ENCODE data around the gene UBE4B.

The UBE4B gene

GRCh38 chr1:10228528-10228927, 195.8 kb downstream of the UBE4B start:
- TF ChIP-seq, protein P1, sequence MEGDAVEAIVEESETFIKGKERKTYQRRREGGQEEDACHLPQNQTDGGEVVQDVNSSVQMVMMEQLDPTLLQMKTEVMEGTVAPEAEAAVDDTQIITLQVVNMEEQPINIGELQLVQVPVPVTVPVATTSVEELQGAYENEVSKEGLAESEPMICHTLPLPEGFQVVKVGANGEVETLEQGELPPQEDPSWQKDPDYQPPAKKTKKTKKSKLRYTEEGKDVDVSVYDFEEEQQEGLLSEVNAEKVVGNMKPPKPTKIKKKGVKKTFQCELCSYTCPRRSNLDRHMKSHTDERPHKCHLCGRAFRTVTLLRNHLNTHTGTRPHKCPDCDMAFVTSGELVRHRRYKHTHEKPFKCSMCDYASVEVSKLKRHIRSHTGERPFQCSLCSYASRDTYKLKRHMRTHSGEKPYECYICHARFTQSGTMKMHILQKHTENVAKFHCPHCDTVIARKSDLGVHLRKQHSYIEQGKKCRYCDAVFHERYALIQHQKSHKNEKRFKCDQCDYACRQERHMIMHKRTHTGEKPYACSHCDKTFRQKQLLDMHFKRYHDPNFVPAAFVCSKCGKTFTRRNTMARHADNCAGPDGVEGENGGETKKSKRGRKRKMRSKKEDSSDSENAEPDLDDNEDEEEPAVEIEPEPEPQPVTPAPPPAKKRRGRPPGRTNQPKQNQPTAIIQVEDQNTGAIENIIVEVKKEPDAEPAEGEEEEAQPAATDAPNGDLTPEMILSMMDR (IDR thresholded peaks at IDR 0.05; ENCODE audit: low read depth, low read length) = no peak
- DNase-seq = no peak
- peaks cover 14% of the 10 kb centered on the region for H3K36me3 ChIP-seq
- peaks cover 3% of the 10 kb centered on the region for H3K9me3 ChIP-seq (ENCODE audit: severe bottlenecking)
- no peak overlapping the region for H3K4me3 ChIP-seq (ENCODE audit: low read depth, low read length)
- H3K27ac ChIP-seq = no peak overlapping the region
- H3K27me3 ChIP-seq (ENCODE audit: insufficient read depth, low read depth, severe bottlenecking) = no peaks in the 10 kb centered on the region

GRCh38 chr1:10229903-10230302, 197.1 kb downstream of the UBE4B start:
- DNase-seq = no peak
- Histone ChIP-seq H3K4me3 (ENCODE audit: low read depth, low read length) (no peak overlapping the region), H3K9me3 (ENCODE audit: severe bottlenecking) (peaks cover 2% of the 10 kb centered on the region), H3K27ac (no peak overlapping the region), H3K27me3 (ENCODE audit: insufficient read depth, low read depth, severe bottlenecking) (no peaks in the 10 kb centered on the region), H3K36me3 (peaks cover 22% of the 10 kb centered on the region)
- TF ChIP-seq, protein P1 (IDR thresholded peaks at IDR 0.05; ENCODE audit: low read depth, low read length) = no peak

Data from WERI-Rb-1 (cell line).